Activated naive CD4-positive, alpha-beta T cell (primary cell): ENCODE results near the gene TRIM37.
"Not testable (repeated sequence)": the region's sequence is repeated elsewhere in the genome, so short reads cannot be mapped to it uniquely, and the experiment has no call there.

Experiments
- DNase-seq, 4 experiments: peaks; one replicate each; lab custom pipeline; 2025; lab: John Stamatoyannopoulos, UW

The TRIM37 gene, protein sequence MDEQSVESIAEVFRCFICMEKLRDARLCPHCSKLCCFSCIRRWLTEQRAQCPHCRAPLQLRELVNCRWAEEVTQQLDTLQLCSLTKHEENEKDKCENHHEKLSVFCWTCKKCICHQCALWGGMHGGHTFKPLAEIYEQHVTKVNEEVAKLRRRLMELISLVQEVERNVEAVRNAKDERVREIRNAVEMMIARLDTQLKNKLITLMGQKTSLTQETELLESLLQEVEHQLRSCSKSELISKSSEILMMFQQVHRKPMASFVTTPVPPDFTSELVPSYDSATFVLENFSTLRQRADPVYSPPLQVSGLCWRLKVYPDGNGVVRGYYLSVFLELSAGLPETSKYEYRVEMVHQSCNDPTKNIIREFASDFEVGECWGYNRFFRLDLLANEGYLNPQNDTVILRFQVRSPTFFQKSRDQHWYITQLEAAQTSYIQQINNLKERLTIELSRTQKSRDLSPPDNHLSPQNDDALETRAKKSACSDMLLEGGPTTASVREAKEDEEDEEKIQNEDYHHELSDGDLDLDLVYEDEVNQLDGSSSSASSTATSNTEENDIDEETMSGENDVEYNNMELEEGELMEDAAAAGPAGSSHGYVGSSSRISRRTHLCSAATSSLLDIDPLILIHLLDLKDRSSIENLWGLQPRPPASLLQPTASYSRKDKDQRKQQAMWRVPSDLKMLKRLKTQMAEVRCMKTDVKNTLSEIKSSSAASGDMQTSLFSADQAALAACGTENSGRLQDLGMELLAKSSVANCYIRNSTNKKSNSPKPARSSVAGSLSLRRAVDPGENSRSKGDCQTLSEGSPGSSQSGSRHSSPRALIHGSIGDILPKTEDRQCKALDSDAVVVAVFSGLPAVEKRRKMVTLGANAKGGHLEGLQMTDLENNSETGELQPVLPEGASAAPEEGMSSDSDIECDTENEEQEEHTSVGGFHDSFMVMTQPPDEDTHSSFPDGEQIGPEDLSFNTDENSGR

GRCh38 chr17:59106463-59107305, at the start of gene TRIM37:
TSS of gene TRIM37 (minus strand) at chr17:59106880. CDS start at chr17:59106461, 419 bp downstream.
- DNase-seq = peak; percentile 96 to 98 (median 98)

DNA sequence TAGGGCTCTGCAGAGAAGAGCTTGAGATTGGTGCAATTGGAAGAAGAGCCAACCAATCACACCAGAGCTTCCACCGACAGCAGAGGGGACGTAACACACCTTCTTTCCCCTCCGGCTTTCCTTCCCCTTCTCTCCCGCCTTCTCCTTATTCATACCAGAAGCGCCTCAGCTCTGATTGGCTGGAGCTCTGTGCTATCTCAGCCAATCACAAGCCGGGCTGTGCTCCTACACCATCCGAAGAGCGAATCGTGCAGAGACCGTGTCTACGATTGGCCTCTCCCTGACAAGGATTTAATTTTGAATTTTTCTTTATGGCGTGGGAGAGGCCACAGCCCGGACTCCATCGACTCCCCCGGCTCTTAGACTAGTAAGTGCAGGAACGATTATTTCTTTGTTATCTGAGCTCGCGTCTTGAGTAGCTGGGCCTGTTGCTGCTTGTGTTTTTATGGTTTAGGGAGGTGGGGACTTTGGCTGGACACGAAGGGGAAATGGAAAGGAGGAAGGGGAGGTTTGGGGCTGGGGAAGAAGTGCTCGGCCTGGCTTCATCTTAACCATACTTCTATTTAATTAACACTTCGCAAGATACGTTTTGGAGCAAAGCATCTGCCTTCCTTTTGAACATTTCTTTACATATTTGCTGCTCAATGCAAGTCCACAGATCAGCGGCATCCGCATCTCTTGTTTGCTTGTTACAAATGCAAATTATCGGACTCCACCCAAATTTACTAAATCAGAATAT, 48.9 kb upstream of the TRIM37 start, which contains the start of gene PRR11:
Gene PRR11 (plus strand): TSS at position 308 of the 739 bp plus-strand sequence. CDS start 14,007 bp downstream, outside the sequence.
- DNase-seq = peak; percentile 68 to 82 (median 82)

DNA sequence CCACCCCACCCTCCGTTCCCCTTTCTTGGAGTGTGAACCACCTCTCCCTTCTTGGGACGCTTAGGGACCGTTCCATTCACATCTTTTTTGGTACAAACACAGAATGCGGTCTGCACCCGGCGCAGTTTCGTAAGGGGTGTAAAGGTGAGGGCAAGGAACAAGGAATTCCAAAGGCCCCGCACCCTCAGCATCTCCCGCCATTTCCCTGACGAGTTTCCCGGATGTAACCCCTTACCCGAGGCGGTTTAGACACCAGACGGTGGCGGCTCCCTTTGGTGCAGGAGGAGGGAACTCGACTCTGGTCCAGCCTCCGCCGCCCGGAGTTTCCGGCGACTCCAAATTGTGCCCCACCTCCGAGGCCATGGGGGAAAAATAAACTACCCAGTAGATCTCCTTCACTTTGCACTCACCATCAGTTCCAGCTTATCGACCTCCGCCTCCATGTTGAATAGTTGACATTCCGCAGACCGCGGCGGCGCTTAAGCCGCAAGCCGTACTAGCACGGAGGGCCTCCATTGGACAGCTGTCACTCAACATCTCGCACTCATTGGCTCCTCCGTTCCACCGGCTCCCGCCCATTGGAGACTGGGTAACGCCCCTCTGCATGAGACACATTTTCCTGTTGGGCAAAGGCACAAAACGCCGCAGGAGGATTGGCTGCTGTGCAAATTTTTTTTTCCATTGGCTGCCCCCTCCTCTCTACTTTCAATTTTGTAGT, 48.2 kb upstream of the TRIM37 start, which contains the start of gene SKA2:
Gene SKA2 (minus strand): TSS at position 466 of the 718 bp plus-strand sequence. CDS start 23 bp downstream, at position 443.
- DNase-seq = peak; percentile 77 to 91 (median 88)

DNA sequence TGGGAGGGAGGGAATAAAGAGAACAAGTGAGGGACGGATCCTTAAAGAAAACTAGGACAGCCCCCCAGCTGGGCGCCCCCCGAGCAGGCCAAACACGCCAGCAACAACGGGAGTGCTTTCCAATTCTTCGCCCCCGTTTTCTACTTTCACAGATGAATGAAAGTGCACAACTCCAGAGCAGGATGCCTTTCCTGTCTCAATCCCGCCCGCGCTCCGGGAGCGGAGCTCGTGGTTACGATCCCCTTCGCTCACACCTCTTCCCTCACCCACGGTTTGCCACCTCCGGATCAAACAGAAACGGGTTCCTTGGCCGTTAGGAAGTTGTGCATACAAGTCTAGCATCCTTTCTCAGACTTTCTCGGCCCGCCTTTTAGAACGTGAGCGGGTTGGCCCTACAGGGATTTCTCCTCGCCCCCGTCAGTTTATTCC, 47.6 kb upstream of the TRIM37 start:
- no peak for DNase-seq

GRCh38 chr17:59152925-59153324, 46.2 kb upstream of the TRIM37 start:
- DNase-seq = no peak

DNA sequence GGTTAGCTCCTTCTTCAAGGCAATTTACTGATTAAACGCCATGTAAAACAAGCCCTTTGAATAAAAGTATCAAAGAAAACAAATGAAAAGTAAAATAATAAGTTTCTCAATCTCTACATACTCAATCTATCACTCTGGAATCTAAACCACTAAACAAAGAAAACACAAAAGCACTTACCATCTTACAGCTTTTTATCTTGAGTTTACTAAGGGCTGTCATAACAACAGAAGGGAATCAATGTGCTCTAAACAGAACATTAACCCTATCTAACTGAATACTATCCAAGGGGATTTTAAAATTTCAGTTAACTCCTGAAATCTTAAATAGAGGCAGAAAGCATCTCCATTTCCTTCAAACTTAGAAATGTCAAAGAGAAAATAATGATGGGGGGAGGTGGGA, 44.9 kb upstream of the TRIM37 start:
- DNase-seq = no peak

DNA sequence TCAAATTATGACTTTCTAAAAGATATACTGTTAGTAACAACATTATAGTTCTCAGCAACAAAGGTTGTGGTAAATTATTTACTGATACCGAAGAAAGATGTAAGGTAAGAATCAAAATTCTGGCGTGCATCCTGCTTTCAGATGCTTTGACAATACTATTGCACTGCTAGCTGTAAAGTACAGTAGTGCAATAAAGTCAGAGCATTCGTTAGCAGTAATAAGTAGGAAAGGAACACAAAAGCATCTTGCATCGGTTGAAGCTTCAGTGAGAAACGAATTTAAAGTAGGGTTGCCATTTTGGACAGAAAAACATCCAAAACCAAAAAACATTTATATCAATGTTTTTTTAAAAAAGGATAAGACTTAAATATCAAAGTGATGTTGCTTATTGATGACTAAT, 44.3 kb upstream of the TRIM37 start:
- DNase-seq = no peak

GRCh38 chr17:59149841-59150511, 43.3 kb upstream of the TRIM37 start:
- no peak for DNase-seq

GRCh38 chr17:59149051-59149450, 42.4 kb upstream of the TRIM37 start:
- DNase-seq = no peak

DNA sequence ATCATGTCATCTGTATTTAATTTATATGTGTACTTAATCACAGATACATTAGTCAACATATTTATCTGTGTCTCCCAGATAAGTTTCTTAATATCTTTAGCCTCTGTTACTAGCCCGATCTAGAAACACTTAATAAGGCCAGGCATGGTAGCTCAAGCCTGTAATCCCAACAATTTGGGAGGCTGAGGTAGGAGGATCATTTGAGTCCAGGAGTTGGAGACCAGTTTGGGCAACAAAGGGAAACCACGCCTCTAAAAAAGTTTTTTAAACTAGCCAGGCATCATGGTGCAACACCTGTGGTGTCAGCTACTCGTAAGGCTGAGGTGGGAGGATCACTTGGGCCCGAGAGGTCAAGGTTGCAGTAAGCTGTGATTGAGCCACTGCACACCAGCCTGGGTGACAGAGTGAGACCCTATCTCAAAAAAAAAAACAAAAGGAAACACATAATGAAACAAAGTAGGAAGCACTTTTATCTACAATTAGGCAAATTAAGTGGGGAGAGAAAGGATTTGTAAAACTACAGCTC, 39.0 kb upstream of the TRIM37 start:
- DNase-seq = no peak

DNA sequence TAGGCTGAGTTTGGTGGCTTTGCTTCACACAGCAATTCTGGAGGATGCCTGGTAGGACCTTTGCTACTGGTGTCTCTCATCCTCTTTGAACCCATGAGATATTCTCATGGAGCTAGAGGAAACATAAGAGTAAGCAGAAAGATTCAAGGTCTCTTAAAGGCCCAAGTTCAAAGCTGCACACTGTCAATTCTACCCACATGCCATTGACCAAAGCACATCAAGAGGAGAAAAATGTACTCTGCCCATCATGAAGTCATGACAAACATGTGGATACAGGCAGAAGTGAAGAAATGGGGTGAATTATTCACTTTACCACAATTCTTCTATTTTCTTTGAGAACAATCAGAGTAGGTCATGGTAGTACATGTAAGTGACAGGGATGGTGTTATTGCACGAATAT, 35.2 kb upstream of the TRIM37 start:
- no peak for DNase-seq

DNA sequence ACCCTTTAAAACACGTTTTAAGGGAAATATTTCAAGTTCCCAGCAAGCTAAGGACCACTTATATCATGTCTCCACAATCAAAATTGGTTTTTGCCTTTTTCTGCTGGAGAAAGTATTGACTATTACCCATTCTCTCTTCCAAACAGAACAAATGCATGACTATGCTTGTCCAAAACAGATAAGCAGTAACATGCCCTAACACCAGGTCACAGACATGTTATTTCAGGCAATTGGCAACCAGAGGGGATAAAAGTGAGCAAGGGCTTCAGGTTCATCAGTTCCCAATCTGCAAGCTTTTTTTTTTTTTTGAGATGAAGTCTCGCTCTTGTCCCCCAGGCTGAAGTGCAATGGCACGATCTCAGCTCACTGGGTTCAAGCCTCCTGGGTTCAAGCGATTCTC, 33.3 kb upstream of the TRIM37 start:
- no peak for DNase-seq

GRCh38 chr17:59138339-59138738, 31.7 kb upstream of the TRIM37 start:
- DNase-seq = not testable (repeated sequence)

GRCh38 chr17:59131131-59131530, 24.5 kb upstream of the TRIM37 start:
- no peak for DNase-seq

- DNase-seq = no peak
Observed at GRCh38 chr17:59129814-59130213, 23.1 kb upstream of the TRIM37 start.

DNA sequence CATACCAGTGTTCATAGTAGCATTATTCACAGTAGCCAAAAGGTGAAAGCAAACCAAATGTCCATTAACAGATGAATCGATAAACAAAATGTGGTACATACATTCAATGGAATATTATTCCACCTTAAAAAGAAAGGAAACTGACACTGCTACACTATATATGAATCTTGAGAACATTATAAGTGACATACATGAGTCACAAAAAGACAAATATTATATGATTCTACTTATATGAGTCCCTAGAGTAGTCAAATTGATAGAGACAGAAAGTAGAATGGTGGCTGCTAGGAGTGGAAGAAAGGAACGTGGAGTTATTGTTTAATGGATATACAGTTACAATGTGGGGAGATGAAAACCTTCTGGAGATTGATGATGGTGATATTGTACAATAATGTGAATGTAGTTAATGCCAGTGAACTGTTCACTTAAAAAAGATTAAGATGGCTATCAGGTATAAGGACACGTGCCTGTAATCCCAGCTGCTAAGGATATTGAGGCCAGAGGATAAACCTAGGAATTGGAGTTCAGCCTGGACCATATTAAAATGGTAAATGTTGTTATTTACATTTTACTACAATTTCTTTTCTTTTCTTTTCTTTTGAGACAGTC, 20.2 kb upstream of the TRIM37 start:
- no peak for DNase-seq

DNA sequence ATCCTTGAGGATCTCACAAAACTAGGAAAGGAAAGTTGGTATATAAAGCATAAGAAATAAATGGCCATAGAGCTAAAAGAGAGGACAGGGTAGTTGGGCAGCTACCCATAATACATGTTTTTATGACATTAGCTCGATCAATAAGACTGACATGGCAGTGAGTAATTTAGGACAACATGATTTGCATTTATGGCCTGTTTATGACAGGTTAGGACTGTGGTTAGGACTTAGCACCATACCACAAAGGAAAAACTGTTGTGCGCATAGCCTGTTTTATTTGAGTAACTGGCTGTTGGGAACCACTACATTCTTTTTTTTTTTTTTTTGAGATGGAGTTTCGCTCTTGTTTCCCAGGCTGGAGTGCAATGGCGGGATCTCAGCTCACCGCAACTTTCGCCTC, 18.0 kb upstream of the TRIM37 start:
- no peak for DNase-seq

DNA sequence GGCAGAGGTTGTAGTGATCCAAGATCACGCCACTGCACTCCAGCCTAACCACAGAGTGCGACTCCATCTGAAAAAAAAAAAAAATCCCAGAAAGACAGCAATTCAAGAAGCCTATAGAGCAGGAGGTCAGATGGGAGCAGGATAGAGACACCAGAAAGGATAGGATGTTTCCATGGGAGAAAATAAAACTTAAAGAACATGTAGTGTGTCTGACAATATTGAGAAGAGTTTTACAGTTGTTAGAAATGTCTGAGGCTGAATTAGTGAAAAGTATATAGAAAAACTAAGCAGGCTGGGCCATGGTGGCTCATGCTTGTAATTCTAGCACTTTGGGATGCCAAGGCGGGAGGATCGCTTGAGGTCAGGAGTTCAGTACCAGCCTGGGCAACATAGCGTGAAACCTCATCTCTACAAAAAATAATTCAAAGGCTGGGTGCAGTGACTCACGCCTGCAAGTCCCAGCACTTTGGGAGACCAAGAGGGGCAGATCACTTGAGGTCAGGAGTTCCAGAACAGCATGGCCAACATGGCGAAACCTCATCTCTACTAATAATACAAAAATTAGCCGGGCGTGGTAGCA, 15.3 kb upstream of the TRIM37 start:
- no peak for DNase-seq
